Measurements from ENCODE around the gene TXNDC12.

- TF ChIP-seq CTCF (IDR thresholded peaks at IDR 0.05; ENCODE audit: low read depth, low read length, poor library complexity, severe bottlenecking) (no peak), EZH2phosphoT487 (IDR thresholded peaks at IDR 0.05; ENCODE audit: borderline replicate concordance, low read length) (no peak)
Measured at GRCh38 chr1:52028328-52028727, 26.7 kb downstream of the TXNDC12 start.

Measured in DOHH2 (cell line).